Body of pancreas (tissue), 4 donors: ENCODE results near the gene CLDN19.

Source experiments
- POLR2A ChIP-seq, 3 donors: fragments of 450-650 bp; IDR thresholded peaks; one replicate each; pipeline ENCODE4 v1.6.1; 2016; ENCODE audit warnings: antibody characterized with exemption in 3 of 3, mild to moderate bottlenecking in 2 of 3
- TF ChIP-seq, protein P1 (sequence below), 7 experiments: fragments of 450-650 bp in 4 of 7; fragments of 200-600 bp in 3 of 7; sonication (generic) in 3 of 7; IDR thresholded peaks; one replicate each; pipeline ENCODE4 v1.5.1; 2016 to 2019; ENCODE audit warnings: antibody characterized with exemption in 7 of 7

DNA sequence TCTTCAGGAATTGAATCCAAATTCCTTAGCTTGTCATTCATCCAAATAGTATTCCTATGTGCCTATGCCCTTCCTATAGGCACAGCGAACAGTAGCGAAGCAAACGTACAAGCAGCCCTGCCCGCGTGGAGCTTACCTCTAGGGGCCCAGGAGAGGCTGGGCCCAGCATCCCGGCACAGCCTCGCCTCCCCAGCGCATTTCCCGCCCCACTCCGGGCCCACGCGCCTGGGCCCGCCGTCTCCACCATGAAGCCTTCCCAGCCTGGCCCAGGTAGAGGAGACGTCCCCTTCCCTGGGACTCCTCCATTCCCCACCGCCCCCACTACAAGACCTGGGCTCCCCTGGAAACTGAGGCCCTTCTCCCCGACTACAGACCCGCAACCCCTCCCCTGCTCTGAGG lies 44.5 kb upstream of the CLDN19 start:
- TF ChIP-seq, protein P1, sequence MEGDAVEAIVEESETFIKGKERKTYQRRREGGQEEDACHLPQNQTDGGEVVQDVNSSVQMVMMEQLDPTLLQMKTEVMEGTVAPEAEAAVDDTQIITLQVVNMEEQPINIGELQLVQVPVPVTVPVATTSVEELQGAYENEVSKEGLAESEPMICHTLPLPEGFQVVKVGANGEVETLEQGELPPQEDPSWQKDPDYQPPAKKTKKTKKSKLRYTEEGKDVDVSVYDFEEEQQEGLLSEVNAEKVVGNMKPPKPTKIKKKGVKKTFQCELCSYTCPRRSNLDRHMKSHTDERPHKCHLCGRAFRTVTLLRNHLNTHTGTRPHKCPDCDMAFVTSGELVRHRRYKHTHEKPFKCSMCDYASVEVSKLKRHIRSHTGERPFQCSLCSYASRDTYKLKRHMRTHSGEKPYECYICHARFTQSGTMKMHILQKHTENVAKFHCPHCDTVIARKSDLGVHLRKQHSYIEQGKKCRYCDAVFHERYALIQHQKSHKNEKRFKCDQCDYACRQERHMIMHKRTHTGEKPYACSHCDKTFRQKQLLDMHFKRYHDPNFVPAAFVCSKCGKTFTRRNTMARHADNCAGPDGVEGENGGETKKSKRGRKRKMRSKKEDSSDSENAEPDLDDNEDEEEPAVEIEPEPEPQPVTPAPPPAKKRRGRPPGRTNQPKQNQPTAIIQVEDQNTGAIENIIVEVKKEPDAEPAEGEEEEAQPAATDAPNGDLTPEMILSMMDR (IDR thresholded peaks at IDR 0.05) = no peak
- TF ChIP-seq POLR2A (IDR thresholded peaks at IDR 0.05) = no peak
